Activated naive CD8-positive, alpha-beta T cell treated with anti-CD3 and anti-CD28 coated beads for 36 hours (primary cell): ENCODE results near the gene MEI1. TPM values are rescaled to one million over a fixed set of nuclear protein-coding genes. Genes with fewer than 3 reads are reported as not detected.
"Not testable (repeated sequence)": the region's sequence is repeated elsewhere in the genome, so short reads cannot be mapped to it uniquely, and the experiment has no call there.

ENCODE experiments used
- DNase-seq: peaks from one replicate; pipeline ENCODE4 v3.0.0; 2021
- H3K27ac Mint-ChIP-seq: one replicate; pipeline ENCODE4 v1.8.0; 2022; ENCODE audit warnings: mild to moderate bottlenecking, moderate library complexity, mixed read lengths
- H3K27me3 Mint-ChIP-seq: one replicate; pipeline ENCODE4 v1.8.0; 2022; ENCODE audit warnings: mild to moderate bottlenecking, mixed read lengths
- H3K36me3 Mint-ChIP-seq: one replicate; pipeline ENCODE4 v1.8.0; 2021; ENCODE audit warnings: mild to moderate bottlenecking, mixed read lengths
- H3K4me1 Mint-ChIP-seq: one replicate; pipeline ENCODE4 v1.8.0; 2021; ENCODE audit warnings: mixed read lengths
- H3K4me3 Mint-ChIP-seq: one replicate; pipeline ENCODE4 v1.8.0; 2022; ENCODE audit warnings: mild to moderate bottlenecking, moderate library complexity, mixed read lengths
- H3K9me3 Mint-ChIP-seq: one replicate; pipeline ENCODE4 v1.8.0; 2022; ENCODE audit warnings: mixed read lengths
- total RNA-seq, 2 experiments: library from RNA; stranded (reverse); gene quantifications; one replicate each; pipeline ENCODE4 v1.2.3, GENCODE V29; 2021

MEI1 gene
- total RNA-seq, 2 experiments from 2014 or later = 23.4 to 28.8 TPM

GRCh38 chr22:41826430-41827383 lies 127.4 kb downstream of the MEI1 start:
- Mint-ChIP-seq H3K4me1 (peaks cover 16% of the 10 kb centered on the region), H3K4me3 (no peak overlapping the region), H3K27ac (no peak overlapping the region), H3K36me3 (peaks cover 17% of the 10 kb centered on the region), H3K27me3 (no peaks in the 10 kb centered on the region), H3K9me3 (peaks cover 5% of the 10 kb centered on the region)
- no peak for DNase-seq

- H3K27ac Mint-ChIP-seq = no peak overlapping the region
- no peaks in the 10 kb centered on the region for H3K27me3 Mint-ChIP-seq
- H3K4me3 Mint-ChIP-seq = no peak overlapping the region
- H3K9me3 Mint-ChIP-seq = peaks cover 5% of the 10 kb centered on the region
- peaks cover 22% of the 10 kb centered on the region for H3K36me3 Mint-ChIP-seq
- no peak for DNase-seq
- H3K4me1 Mint-ChIP-seq = peaks cover 11% of the 10 kb centered on the region
These were observed 128.4 kb downstream of the MEI1 start for GRCh38 chr22:41827671-41828070.

- no peak overlapping the region for H3K4me3 Mint-ChIP-seq
- DNase-seq = no peak
- H3K9me3 Mint-ChIP-seq = peaks cover 5% of the 10 kb centered on the region
- no peaks in the 10 kb centered on the region for H3K27me3 Mint-ChIP-seq
- peaks cover 11% of the 10 kb centered on the region for H3K4me1 Mint-ChIP-seq
- H3K27ac Mint-ChIP-seq = no peak overlapping the region
- H3K36me3 Mint-ChIP-seq = peaks cover 22% of the 10 kb centered on the region
These were observed 129.2 kb downstream of the MEI1 start for GRCh38 chr22:41828516-41828915.

GRCh38 chr22:41830174-41830573 lies 130.9 kb downstream of the MEI1 start:
- DNase-seq = no peak
- no peaks in the 10 kb centered on the region for H3K27me3 Mint-ChIP-seq
- H3K4me3 Mint-ChIP-seq = no peak overlapping the region
- peaks cover 23% of the 10 kb centered on the region for H3K4me1 Mint-ChIP-seq
- H3K9me3 Mint-ChIP-seq = peaks cover 5% of the 10 kb centered on the region
- peaks cover 30% of the 10 kb centered on the region for H3K36me3 Mint-ChIP-seq
- no peak overlapping the region for H3K27ac Mint-ChIP-seq

- H3K4me1 Mint-ChIP-seq = peaks cover 26% of the 10 kb centered on the region
- peak overlapping the region; percentile 99 for H3K27ac Mint-ChIP-seq
- no peak for DNase-seq
- peak overlapping the region; percentile 95 for H3K4me3 Mint-ChIP-seq
- H3K36me3 Mint-ChIP-seq = peaks cover 36% of the 10 kb centered on the region
- no peaks in the 10 kb centered on the region for H3K27me3 Mint-ChIP-seq
- peaks cover 5% of the 10 kb centered on the region for H3K9me3 Mint-ChIP-seq
These were observed 132.1 kb downstream of the MEI1 start for GRCh38 chr22:41831383-41831782.

- DNase-seq = no peak
- H3K27ac Mint-ChIP-seq = peak overlapping the region; percentile 99
- no peaks in the 10 kb centered on the region for H3K27me3 Mint-ChIP-seq
- H3K9me3 Mint-ChIP-seq = peaks cover 5% of the 10 kb centered on the region
- H3K4me3 Mint-ChIP-seq = peak overlapping the region; percentile 95
- H3K36me3 Mint-ChIP-seq = peaks cover 42% of the 10 kb centered on the region
- peaks cover 32% of the 10 kb centered on the region for H3K4me1 Mint-ChIP-seq
These were observed 132.7 kb downstream of the MEI1 start for GRCh38 chr22:41831828-41832552.

GRCh38 chr22:41832553-41833368 lies 133.5 kb downstream of the MEI1 start, which contains the start of gene SREBF2:
TSS of gene SREBF2 (plus strand) at chr22:41833105. CDS start at chr22:41833271, 166 bp downstream.
- Mint-ChIP-seq H3K4me1 (peaks cover 33% of the 10 kb centered on the region), H3K27ac (peak within 1 kb of the TSS; percentile 99), H3K27me3 (no peaks in the 10 kb centered on the region), H3K4me3 (peak within 1 kb of the TSS; percentile 96), H3K36me3 (peaks cover 47% of the 10 kb centered on the region), H3K9me3 (peaks cover 5% of the 10 kb centered on the region)
- DNase-seq = peak; percentile 99

- peaks cover 54% of the 10 kb centered on the region for H3K36me3 Mint-ChIP-seq
- H3K9me3 Mint-ChIP-seq = peaks cover 5% of the 10 kb centered on the region
- DNase-seq = peak; percentile 54
- peaks cover 37% of the 10 kb centered on the region for H3K4me1 Mint-ChIP-seq
- H3K27me3 Mint-ChIP-seq = no peaks in the 10 kb centered on the region
- H3K4me3 Mint-ChIP-seq = peak overlapping the region; percentile 96
- H3K27ac Mint-ChIP-seq = peak overlapping the region; percentile 85
These were observed 134.2 kb downstream of the MEI1 start for GRCh38 chr22:41833369-41834004.

GRCh38 chr22:41834005-41834944 lies 135.0 kb downstream of the MEI1 start:
- Mint-ChIP-seq H3K27me3 (no peaks in the 10 kb centered on the region), H3K9me3 (peaks cover 5% of the 10 kb centered on the region), H3K27ac (peak overlapping the region; percentile 85), H3K4me3 (peak overlapping the region; percentile 96), H3K4me1 (peaks cover 38% of the 10 kb centered on the region), H3K36me3 (peaks cover 60% of the 10 kb centered on the region)
- no peak for DNase-seq

- H3K27me3 Mint-ChIP-seq, H3K27ac Mint-ChIP-seq, H3K4me3 Mint-ChIP-seq, H3K9me3 Mint-ChIP-seq, DNase-seq: not testable (repeated sequence)
- Mint-ChIP-seq H3K36me3 (peaks cover 64% of the 10 kb centered on the region), H3K4me1 (peaks cover 43% of the 10 kb centered on the region)
These were observed 136.2 kb downstream of the MEI1 start for GRCh38 chr22:41835462-41835861.

GRCh38 chr22:41836551-41836950 lies 137.2 kb downstream of the MEI1 start:
- no peaks in the 10 kb centered on the region for H3K27me3 Mint-ChIP-seq
- peaks cover 64% of the 10 kb centered on the region for H3K36me3 Mint-ChIP-seq
- DNase-seq = no peak
- H3K4me1 Mint-ChIP-seq = peaks cover 42% of the 10 kb centered on the region
- peaks cover 1% of the 10 kb centered on the region for H3K9me3 Mint-ChIP-seq
- no peak overlapping the region for H3K4me3 Mint-ChIP-seq
- H3K27ac Mint-ChIP-seq = no peak overlapping the region

- no peaks in the 10 kb centered on the region for H3K9me3 Mint-ChIP-seq
- DNase-seq = no peak
- H3K27ac Mint-ChIP-seq = no peak overlapping the region
- no peak overlapping the region for H3K4me3 Mint-ChIP-seq
- no peaks in the 10 kb centered on the region for H3K27me3 Mint-ChIP-seq
- peaks cover 44% of the 10 kb centered on the region for H3K4me1 Mint-ChIP-seq
- H3K36me3 Mint-ChIP-seq = peaks cover 55% of the 10 kb centered on the region
These were observed 139.7 kb downstream of the MEI1 start for GRCh38 chr22:41838842-41839618.

GRCh38 chr22:41840216-41840615 lies 140.9 kb downstream of the MEI1 start:
- H3K27ac Mint-ChIP-seq = no peak overlapping the region
- no peaks in the 10 kb centered on the region for H3K9me3 Mint-ChIP-seq
- DNase-seq = no peak
- no peak overlapping the region for H3K4me3 Mint-ChIP-seq
- peaks cover 48% of the 10 kb centered on the region for H3K36me3 Mint-ChIP-seq
- no peaks in the 10 kb centered on the region for H3K27me3 Mint-ChIP-seq
- peaks cover 41% of the 10 kb centered on the region for H3K4me1 Mint-ChIP-seq
